DOHH2 (cell line): ENCODE data around the gene RPS27A.
"Not testable (repeated sequence)": the region's sequence is repeated elsewhere in the genome, so short reads cannot be mapped to it uniquely, and the experiment has no call there.

ENCODE experiments used
- H3F3A ChIP-seq: fragments of 200-600 bp; sonication (generic), shearing (Covaris generic); 2 replicates; pipeline ENCODE4 v1.6.0; 2016; ENCODE audit warnings: antibody characterized with exemption, mild to moderate bottlenecking; ENCODE audit not compliant: control insufficient read depth, insufficient read depth
- H3K27ac ChIP-seq: fragments of 200-600 bp; sonication (generic); 2 replicates; pipeline ENCODE4 v1.5.1; 2014; ENCODE audit warnings: low read depth, mild to moderate bottlenecking, low read length, moderate library complexity
- H3K27me3 ChIP-seq: fragments of 200-600 bp; sonication (generic); 2 replicates; pipeline ENCODE4 v1.6.1; 2014; ENCODE audit warnings: mild to moderate bottlenecking, low read length, mixed read lengths; ENCODE audit not compliant: control insufficient read depth
- H3K36me3 ChIP-seq: fragments of 200-600 bp; sonication (generic); 2 replicates; pipeline ENCODE4 v1.6.1; 2014; ENCODE audit warnings: mild to moderate bottlenecking, low read length, moderate library complexity, mixed read lengths; ENCODE audit not compliant: control insufficient read depth
- H3K4me1 ChIP-seq: fragments of 200-600 bp; sonication (generic); 2 replicates; pipeline ENCODE4 v1.6.1; 2014; ENCODE audit warnings: mild to moderate bottlenecking, low read length, mixed read lengths; ENCODE audit not compliant: control insufficient read depth
- H3K4me2 ChIP-seq: fragments of 200-600 bp; sonication (generic); 2 replicates; pipeline ENCODE4 v1.6.0; 2014; ENCODE audit warnings: mild to moderate bottlenecking, low read length, moderate library complexity
- H3K4me3 ChIP-seq: fragments of 200-600 bp; sonication (generic); 2 replicates; pipeline ENCODE4 v1.5.1; 2014; ENCODE audit warnings: mild to moderate bottlenecking, low read length, mixed read lengths
- H3K79me2 ChIP-seq: fragments of 200-600 bp; sonication (generic); 2 replicates; pipeline ENCODE4 v1.6.1; 2014; ENCODE audit warnings: mild to moderate bottlenecking, low read length, mixed read lengths; ENCODE audit not compliant: control insufficient read depth
- H3K9me2 ChIP-seq: fragments of 200-600 bp; sonication (generic); replicated peaks from 2 replicates; pipeline ENCODE4 v1.6.1; 2014; ENCODE audit warnings: mild to moderate bottlenecking, low read length, mixed read lengths; ENCODE audit not compliant: control insufficient read depth
- H3K9me3 ChIP-seq: fragments of 200-600 bp; sonication (generic); 2 replicates; pipeline ENCODE4 v1.6.1; 2014; ENCODE audit warnings: antibody characterized with exemption, low read length, mixed read lengths; ENCODE audit not compliant: control insufficient read depth, insufficient read depth
- H4K20me1 ChIP-seq: fragments of 200-600 bp; sonication (generic); 2 replicates; pipeline ENCODE4 v1.6.0; 2014; ENCODE audit warnings: low read depth, mild to moderate bottlenecking, antibody characterized with exemption, low read length, moderate library complexity; ENCODE audit not compliant: control insufficient read depth, insufficient read depth
- CTCF ChIP-seq: fragments of 200-600 bp; sonication (generic); IDR thresholded peaks from one replicate; pipeline ENCODE4 v1.5.1; 2014; ENCODE audit warnings: antibody characterized with exemption, mild to moderate bottlenecking, low read depth, low read length; ENCODE audit not compliant: poor library complexity, severe bottlenecking
- EZH2phosphoT487 ChIP-seq: fragments of 200-600 bp; sonication (generic); IDR thresholded peaks from 2 replicates; pipeline ENCODE4 v1.6.1; 2017; ENCODE audit warnings: borderline replicate concordance, mild to moderate bottlenecking, antibody characterized with exemption, low read length, moderate library complexity, mixed read lengths

The RPS27A gene

GRCh38 chr2:55277310-55277709 lies 44.8 kb downstream of the RPS27A start:
- no peaks in the 10 kb centered on the region for H3K9me3 ChIP-seq
- H3K4me1 ChIP-seq, result peaks cover 11% of the 10 kb centered on the region
- H3F3A ChIP-seq, result peaks cover 4% of the 10 kb centered on the region; the same call in 1 of the 2 replicates
- no peaks in the 10 kb centered on the region for H3K27me3 ChIP-seq
- H3K4me2 ChIP-seq, result no peak overlapping the region
- H3K27ac ChIP-seq, result no peak overlapping the region
- H3K4me3 ChIP-seq, result no peak overlapping the region
- peaks cover under 1% of the 10 kb centered on the region; the same call in 1 of the 2 replicates for H3K79me2 ChIP-seq
- no peaks in the 10 kb centered on the region for H3K36me3 ChIP-seq
- H3K9me2 ChIP-seq, result no peaks in the 10 kb centered on the region
- TF ChIP-seq EZH2phosphoT487 (no peak), CTCF (no peak)
- no peaks in the 10 kb centered on the region for H4K20me1 ChIP-seq

GRCh38 chr2:55279214-55279835 lies 46.8 kb downstream of the RPS27A start:
- H3K36me3 ChIP-seq, H3K27me3 ChIP-seq, H3K9me2 ChIP-seq, H3K9me3 ChIP-seq, H3K79me2 ChIP-seq, H3K27ac ChIP-seq, H3K4me2 ChIP-seq, H3K4me3 ChIP-seq, H4K20me1 ChIP-seq: not testable (repeated sequence)
- H3K4me1 ChIP-seq, result peaks cover 22% of the 10 kb centered on the region
- peaks cover 15% of the 10 kb centered on the region for H3F3A ChIP-seq

- H3F3A ChIP-seq, result peaks cover 15% of the 10 kb centered on the region
- not testable (repeated sequence) for H3K4me2 ChIP-seq, H3K9me2 ChIP-seq, H3K27ac ChIP-seq, H3K79me2 ChIP-seq, H3K4me3 ChIP-seq, H3K9me3 ChIP-seq, H4K20me1 ChIP-seq, H3K36me3 ChIP-seq, H3K27me3 ChIP-seq
- H3K4me1 ChIP-seq, result peaks cover 22% of the 10 kb centered on the region
Observed at GRCh38 chr2:55279859-55280424, 47.5 kb downstream of the RPS27A start.

- not testable (repeated sequence) for H3K9me3 ChIP-seq, H3K27ac ChIP-seq, H3K36me3 ChIP-seq, H3K9me2 ChIP-seq, H3K27me3 ChIP-seq, H3K79me2 ChIP-seq, H4K20me1 ChIP-seq
- H3K4me3 ChIP-seq, result peak overlapping the region; percentile 78
- H3F3A ChIP-seq, result peaks cover 15% of the 10 kb centered on the region
- peaks cover 22% of the 10 kb centered on the region for H3K4me1 ChIP-seq
- peak overlapping the region; percentile 71 for H3K4me2 ChIP-seq
Observed at GRCh38 chr2:55280851-55281546, 48.5 kb downstream of the RPS27A start.
